Keratinocyte (primary cell): Measurements from ENCODE around the gene ATXN2.

ENCODE experiments used
- CTCF ChIP-seq, 3 experiments: IDR thresholded peaks in 1 of 3; conservative IDR thresholded peaks in 1 of 3; optimal IDR thresholded peaks in 1 of 3; 2 replicates in 2 of 3; 3 replicates in 1 of 3; pipeline versions ENCODE3 to v1.5.1; 2011; ENCODE audit warnings: low read length in 3 of 3, mild to moderate bottlenecking in 3 of 3, moderate library complexity in 2 of 3, control low read depth in 1 of 3, inconsistent platforms in 1 of 3; ENCODE audit not compliant: insufficient read depth in 2 of 3; ENCODE audit errors: extremely low read depth in 1 of 3
- EZH2 ChIP-seq: IDR thresholded peaks from one replicate; pipeline ENCODE4 v1.6.1; 2012; ENCODE audit warnings: inconsistent platforms, mild to moderate bottlenecking, low read length, moderate library complexity

GRCh38 chr12:111519937-111520336 is 79.2 kb downstream of the ATXN2 start:
- TF ChIP-seq EZH2 = no peak
- TF ChIP-seq CTCF (optimal IDR thresholded peaks at IDR 0.05 in 1 of 3, IDR thresholded peaks at IDR 0.05 in 1 of 3, conservative IDR thresholded peaks at IDR 0.05 in 1 of 3; ENCODE audit: extremely low read depth in 1 of 3, insufficient read depth in 2 of 3, low read length in 3 of 3) = no peak
